NCI-H187 (cell line): ENCODE results near the gene HSPA12A.

ENCODE experiments used
- DNase-seq, 2 experiments: peaks; one replicate each; lab custom pipeline; 2025; lab: John Stamatoyannopoulos, UW

HSPA12A gene

DNA sequence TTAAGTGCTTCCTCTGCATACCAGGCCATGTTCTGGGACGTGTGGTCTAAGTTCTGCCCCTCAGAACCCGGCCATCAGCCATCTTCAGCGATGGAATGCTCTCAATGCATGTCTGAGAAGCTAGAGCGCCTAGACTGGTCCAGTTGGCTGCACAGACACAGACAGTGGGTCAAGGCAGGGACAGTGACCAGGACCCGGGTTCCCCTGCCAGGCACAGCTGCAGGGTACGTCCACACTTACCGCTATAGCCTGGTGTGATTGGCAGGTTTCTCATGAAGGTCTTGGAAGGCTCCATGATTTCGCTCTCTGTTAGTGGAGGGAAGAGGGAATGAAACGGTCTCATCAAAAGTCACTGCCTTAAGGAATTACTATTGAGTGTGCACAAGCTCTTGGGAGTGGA lies 74.3 kb downstream of the HSPA12A start:
- no peak for DNase-seq

DNA sequence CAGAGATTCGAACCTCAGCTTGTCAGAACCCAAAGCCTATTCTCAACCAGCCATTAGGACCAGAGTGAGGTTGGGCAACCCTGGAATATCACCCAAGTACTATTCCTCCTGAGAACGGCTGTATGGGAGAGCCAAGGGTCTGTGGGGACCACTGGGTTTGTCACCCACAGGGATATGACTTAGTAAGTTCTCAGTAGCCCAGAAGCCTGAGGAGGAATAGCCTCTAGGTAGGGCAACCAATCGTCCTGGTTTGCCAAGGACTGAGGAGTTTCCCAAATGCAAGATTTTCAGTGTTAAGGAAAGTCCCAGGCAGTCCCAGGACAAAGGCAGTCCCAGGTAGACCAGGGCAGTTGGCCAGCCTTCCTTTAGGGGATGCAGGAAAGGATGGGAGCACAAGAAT lies 74.9 kb downstream of the HSPA12A start:
- DNase-seq, result no peak

- DNase-seq, result no peak
These were observed 76.7 kb downstream of the HSPA12A start for GRCh38 chr10:116665541-116666125.

DNA sequence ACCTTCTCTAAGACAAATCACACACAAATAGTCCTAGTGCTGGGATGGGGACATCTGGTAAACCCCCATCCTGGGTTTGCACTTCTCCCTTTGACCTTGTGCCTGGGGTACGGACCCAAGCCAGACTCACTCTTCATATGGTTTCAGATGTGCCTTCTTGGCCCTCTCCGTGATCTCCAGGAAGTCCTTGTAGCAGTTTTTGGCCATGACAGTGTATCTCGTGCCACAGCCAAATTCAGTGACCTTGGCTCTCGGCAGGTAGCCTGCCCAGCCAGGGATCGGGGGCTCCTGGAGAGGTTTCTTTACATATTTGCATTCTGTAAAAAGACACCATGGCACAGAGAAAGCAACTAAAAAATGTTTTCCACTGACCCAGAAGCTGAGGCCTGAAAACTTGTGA lies 77.7 kb downstream of the HSPA12A start:
- DNase-seq, result no peak

- DNase-seq, result no peak
These were observed 79.0 kb downstream of the HSPA12A start for GRCh38 chr10:116663342-116663741.

DNA sequence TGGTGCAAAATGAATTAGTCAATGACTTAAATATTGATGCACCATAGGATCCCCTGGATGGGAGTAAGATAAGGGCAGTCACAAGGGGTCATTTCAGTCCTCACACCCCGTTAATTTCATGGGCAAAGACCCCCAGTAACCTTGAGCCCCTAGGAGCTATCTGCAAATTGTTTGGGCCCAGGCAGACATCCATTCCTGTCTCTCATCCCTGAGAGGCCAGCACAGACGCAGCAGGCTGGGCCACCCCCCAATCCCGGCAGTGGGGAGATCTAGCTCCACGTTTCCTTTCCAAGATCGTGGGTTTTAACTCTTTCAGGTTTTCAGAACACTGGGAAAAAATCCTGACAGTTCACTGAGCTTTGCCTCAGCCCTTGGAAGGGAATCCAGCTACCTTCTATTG lies 81.5 kb downstream of the HSPA12A start:
- DNase-seq, result no peak

DNA sequence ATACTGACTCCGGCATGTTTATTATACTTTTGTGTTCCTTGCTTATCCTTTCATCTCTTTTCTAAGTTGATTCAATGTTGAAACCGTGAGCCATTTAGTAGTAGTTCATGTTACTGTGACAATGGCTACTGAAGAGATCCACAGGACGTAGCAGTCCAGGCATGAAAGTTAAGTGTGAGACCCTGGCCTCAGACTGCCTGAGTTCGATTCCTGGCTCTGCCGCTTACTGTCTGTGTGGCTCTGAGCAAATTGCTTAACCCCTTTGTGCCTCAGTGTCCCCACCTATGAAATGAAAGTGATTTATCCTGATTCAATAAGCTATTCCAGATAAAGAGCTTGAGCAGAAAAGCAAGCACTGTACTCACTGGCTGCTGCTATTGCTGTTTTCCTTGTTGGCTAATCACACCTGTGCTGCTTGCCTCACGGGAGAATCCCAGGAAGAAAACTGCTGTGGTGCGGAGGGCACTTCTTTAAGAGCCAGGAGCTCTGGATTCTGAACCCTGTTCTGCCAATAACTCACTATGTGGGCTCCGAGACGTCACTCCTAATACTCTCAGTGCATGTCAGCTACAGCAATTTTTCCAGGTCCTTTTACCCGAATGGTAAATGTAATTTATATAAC lies 83.2 kb downstream of the HSPA12A start:
- no peak for DNase-seq

DNA sequence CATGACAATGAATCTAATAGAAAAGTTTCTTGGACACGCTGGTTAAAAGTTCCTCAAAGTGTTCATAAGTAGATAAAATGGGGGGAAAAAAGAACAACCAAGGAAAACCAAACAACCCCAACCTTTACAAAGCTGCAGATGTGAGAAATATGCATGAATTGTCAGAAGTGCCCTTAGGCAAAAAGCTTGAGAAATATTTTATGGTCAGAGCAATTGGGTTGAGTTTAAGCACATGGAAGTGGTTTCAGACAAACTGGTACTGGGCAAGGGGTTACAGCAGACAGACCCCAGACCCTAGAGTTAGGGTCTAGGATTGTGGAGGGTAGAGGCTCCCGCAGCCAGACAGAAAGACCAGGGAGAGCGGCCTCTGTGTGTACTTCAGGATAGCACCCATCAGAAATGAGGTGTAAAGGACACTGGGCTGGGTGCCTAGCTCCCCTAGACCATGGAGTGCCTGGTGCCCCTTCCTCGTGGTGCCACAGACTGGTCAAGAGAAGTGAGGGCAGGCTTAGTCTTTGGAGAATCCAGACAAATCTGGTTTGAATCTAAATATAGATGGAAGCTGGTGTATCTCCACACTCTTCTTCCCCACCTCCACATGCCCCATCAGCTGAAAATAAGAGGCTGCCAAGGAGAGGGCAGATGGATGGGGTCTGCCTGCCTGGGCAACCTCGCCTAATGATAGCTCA lies 84.4 kb downstream of the HSPA12A start:
- DNase-seq, result no peak

- no peak for DNase-seq
These were observed 86.3 kb downstream of the HSPA12A start for GRCh38 chr10:116656044-116656443.

DNA sequence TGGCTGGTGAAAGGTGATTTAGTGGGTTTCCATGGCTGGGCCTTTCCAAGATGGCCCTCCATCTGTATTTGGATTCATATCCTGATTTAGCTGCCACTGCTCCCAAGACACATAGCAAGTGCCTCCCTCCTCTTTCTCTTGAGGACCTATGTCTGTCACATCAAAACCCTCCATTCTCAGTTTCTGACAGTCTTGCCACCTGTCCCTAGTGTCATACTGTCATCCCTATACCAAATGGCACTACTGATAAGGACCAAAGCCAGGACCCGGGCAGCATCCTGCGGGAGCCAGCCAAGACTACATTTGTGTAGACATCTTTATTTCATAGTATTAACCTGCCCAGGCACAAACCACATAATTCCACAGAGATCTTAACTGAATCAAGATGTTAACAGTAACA lies 86.8 kb downstream of the HSPA12A start:
- DNase-seq, result no peak

DNA sequence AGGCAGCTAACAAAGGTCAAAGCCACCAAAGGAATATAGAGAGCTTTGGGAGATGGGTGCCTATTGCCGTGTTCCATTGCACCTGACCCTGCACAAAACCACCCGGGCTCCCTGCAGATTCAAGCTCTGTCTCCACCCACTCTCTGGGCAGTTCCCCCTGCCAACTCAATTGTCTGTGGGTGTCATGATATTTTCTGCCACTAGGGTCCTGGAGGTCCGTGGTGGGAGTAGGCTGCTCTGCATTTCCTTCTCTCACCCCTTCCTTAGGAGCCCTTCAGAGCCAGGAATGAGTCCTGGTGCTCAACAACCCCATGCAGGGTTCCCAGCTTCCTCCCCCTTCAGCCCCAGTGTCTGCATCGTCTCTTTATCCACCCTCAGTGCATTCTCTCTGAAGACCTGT lies 87.5 kb downstream of the HSPA12A start:
- DNase-seq, result no peak

GRCh38 chr10:116653885-116654284 lies 88.5 kb downstream of the HSPA12A start:
- no peak for DNase-seq

GRCh38 chr10:116648903-116649302 lies 93.5 kb downstream of the HSPA12A start:
- no peak for DNase-seq

DNA sequence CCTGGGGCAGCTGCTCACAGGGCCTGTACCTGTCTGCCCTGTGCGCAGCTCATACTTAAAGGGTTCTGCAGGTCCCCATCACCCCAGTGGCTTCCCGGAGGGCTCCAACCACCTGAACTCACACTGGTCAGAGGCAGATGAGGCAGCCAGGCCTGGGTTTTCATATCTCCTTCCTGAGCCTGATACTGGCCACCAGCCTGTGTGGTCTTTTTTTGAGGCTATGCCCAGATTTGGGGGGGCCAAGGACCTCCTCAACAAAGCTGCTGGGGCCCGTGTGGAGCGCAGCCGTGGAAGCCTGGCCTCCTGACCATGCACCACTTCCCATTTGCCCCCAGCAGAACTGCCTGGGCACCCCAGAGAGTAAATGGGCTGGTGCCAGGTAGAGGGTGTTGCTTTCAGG lies 95.9 kb downstream of the HSPA12A start:
- DNase-seq, result no peak

- no peak for DNase-seq
These were observed 104.5 kb downstream of the HSPA12A start for GRCh38 chr10:116637830-116638229.

GRCh38 chr10:116636976-116637375 lies 105.4 kb downstream of the HSPA12A start:
- no peak for DNase-seq

DNA sequence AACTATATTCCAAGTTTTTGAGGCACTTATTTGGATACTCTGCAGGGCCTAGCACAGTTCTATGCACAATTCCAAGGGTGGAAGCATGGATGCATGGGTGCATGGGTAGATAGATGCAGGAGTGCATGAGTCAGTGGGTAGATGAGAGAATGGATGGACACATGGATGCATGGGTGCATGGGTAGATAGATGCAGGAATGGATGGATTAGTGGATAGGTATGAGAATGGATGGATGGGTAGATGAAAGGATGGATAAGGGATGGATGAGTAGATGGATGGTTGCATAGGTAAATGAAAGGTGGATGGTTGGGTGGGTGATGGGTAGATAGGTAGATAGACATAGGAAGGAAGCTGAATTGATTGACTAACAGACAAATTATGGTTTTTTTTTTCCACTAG lies 106.0 kb downstream of the HSPA12A start:
- no peak for DNase-seq

DNA sequence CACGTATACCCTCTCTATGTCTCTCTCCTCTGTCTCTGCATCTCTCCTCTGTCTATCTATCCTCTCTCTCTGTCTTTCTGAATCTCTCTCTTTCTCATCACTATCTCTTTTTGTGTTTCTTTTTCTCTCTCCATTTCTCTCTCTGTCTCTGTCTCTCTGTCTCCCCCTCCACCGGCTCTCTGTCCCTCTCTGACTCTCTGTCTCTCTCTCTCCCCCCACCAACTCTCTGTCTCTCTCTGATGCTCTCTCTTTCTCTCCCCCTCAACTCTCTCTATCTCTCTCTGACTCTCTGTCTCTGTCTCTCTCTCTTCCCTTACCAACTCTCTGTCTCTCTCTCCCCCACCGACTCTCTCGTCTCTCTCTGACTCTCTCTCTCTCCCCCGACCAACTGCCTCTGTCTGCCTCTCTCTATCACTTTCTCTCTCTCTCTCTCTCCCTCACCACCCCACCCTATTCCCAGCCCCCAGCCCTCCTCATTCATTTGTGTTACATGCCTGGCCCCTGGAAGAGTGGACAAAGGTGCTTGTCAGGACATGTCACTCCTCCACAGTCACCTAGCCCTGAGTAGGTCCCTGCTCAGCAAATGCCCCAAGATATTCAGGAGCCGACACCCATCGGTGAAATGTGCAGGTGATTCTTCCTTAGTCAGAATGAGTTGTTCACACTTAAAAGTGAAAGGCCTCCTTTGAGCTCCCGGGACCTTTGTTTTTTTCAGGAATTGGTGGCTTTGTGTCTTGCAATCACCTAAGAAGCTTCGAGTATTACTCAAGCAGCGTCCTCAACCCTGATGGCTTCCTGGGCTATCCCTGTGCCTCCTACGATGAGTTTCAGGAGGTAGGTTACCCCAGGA lies 108.0 kb downstream of the HSPA12A start:
- no peak for DNase-seq

DNA sequence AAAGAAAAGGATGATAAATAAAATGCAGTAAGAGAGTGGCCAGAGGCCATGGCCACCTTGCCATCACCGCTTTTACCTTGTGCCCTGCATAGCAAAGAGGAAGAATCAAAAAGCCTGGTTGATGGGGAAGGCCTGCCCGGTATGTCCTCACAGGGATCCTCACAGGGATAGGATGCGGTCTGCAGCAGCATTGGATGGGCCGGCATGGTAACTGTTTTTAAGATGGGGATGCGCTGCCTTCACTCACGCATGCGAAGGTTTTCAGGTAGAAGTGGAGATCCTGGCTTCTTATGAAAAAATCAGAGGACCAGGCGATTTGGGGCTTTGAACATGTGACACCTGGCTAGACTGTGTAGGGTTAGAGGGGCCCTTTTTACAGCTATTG lies 109.2 kb downstream of the HSPA12A start:
- DNase-seq, result no peak

DNA sequence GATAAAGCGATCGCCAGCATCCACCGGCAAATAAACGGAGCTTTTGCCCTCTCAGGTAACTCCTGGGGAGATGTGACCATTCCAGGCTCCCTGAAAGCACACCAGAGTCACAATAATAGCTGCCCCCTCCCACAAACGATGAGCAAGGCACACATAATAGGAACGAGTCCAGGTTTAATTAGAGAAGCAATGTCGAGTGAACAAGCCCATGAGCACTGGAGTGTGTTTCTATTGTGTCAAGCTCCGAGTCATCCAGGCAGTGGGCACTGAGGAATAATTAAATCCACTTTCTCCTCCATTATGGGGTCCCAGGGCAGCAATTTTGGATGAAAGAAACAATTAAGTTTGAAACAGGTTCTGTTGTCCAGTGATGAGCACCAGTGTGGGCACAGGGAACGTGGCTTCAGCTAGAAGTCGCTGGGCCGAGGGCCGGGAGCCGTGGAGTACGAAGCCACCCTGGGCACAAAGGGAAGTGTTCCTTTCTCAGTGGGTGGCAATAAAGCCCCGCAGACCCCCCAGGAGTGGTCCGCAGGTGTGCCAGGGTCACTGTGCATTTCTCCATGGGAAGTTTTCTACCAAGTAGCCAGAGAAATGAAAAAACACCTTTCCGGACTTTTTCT lies 109.7 kb downstream of the HSPA12A start:
- no peak for DNase-seq

- no peak for DNase-seq
These were observed 110.5 kb downstream of the HSPA12A start for GRCh38 chr10:116631871-116632295.

DNA sequence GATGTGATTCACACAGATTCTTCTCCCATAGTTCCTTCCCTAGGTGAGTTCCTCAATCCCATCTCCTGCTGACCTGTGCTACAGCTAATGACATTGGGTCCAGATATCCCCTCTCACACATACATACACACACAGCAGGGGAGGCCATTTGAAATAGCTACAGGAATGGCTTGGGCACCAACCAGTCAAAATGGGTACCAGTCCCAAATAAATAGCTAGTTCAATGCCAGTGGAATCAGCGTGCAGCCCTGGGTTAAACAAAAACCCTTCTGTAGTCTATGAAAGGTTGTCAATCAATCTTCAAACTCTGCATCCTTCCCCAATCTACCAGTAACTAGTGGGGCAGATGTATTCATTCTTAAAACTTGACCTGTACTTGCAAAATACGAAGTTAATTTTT lies 112.3 kb downstream of the HSPA12A start:
- no peak for DNase-seq
